NOMO-1 (cell line): Measurements from ENCODE around the gene CNBP.
"Not testable (repeated sequence)": the region's sequence is repeated elsewhere in the genome, so short reads cannot be mapped to it uniquely, and the experiment has no call there.

Experiments
- DNase-seq, 2 experiments: peaks; one replicate each; lab custom pipeline; 2025; ENCODE audit not compliant: unreplicated experiment in 2 of 2; lab: John Stamatoyannopoulos, UW

The CNBP gene

GRCh38 chr3:129183569-129184395 is at the start of gene CNBP:
CNBP (minus strand) TSS chr3:129183896; CDS start chr3:129171757, 12,139 bp downstream.
- DNase-seq: peak; percentile 96 to 99

GRCh38 chr3:129231331-129232119 is 47.8 kb upstream of the CNBP start:
- DNase-seq: no peak

- DNase-seq: peak; percentile 80 to 99
Measured at GRCh38 chr3:129230311-129231019, 46.8 kb upstream of the CNBP start.

GRCh38 chr3:129228891-129229585 is 45.3 kb upstream of the CNBP start:
- no peak for DNase-seq

GRCh38 chr3:129226374-129226773 is 42.7 kb upstream of the CNBP start:
- no peak for DNase-seq

GRCh38 chr3:129224984-129225393 is 41.3 kb upstream of the CNBP start:
- DNase-seq: peak; percentile 84 to 92

- peak in 1 of 2 experiments; percentile 46 for DNase-seq
Measured at GRCh38 chr3:129224387-129224786, 40.7 kb upstream of the CNBP start.

- no peak for DNase-seq
Measured at GRCh38 chr3:129218742-129219141, 35.0 kb upstream of the CNBP start.

- DNase-seq: no peak
Measured at GRCh38 chr3:129213238-129213637, 29.5 kb upstream of the CNBP start.

- peak; percentile 58 to 59 for DNase-seq
Measured at GRCh38 chr3:129211772-129212171, 28.1 kb upstream of the CNBP start.

- peak in 1 of 2 experiments; percentile 45 for DNase-seq
Measured at GRCh38 chr3:129211345-129211744, 27.6 kb upstream of the CNBP start.

- DNase-seq: no peak
Measured at GRCh38 chr3:129207479-129207878, 23.8 kb upstream of the CNBP start.

- no peak for DNase-seq
Measured at GRCh38 chr3:129205109-129205832, 21.6 kb upstream of the CNBP start.

- no peak for DNase-seq
Measured at GRCh38 chr3:129204473-129204872, 20.8 kb upstream of the CNBP start.

- no peak for DNase-seq
Measured at GRCh38 chr3:129199366-129199765, 15.7 kb upstream of the CNBP start.

GRCh38 chr3:129197321-129197720 is 13.6 kb upstream of the CNBP start:
- DNase-seq: no peak

- no peak for DNase-seq
Measured at GRCh38 chr3:129196601-129197000, 12.9 kb upstream of the CNBP start.

- DNase-seq: peak; percentile 58 to 94
Measured at GRCh38 chr3:129195731-129196256, 12.1 kb upstream of the CNBP start.

GRCh38 chr3:129189793-129190192 is 6.1 kb upstream of the CNBP start:
- not testable (repeated sequence) for DNase-seq

- DNase-seq: no peak
Measured at GRCh38 chr3:129187857-129188256, 4.2 kb upstream of the CNBP start.
